ENCODE results near the gene TMEM222.
"Not testable (repeated sequence)": the region's sequence is repeated elsewhere in the genome, so short reads cannot be mapped to it uniquely, and the experiment has no call there.

Gene TMEM222

GRCh38 chr1:27321813-27322568 lies at the start of gene TMEM222:
TMEM222 (plus strand) TSS chr1:27322163; CDS start chr1:27322198, 35 bp downstream.
- DNase-seq: peak; percentile 96

- DNase-seq: no peak
These were observed 47.8 kb upstream of the TMEM222 start for GRCh38 chr1:27274204-27274603.

DNA sequence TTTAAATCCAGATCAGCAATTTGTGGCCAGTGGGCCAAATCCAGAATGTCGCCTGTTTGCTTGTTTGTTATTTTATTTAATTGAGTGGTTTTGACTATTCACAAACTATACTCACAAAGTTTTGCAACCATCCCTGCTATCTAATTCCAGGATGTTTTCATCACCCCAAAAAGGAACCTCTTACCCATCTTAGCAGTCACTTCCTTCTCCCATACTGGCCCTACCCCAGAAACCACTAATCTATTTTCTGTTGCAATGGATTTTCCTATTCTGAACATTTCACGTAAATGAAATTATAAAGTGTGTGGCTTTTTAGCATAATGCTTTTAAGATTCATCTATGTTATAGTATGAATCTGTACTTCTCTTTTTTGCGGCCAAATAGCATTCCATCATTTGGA lies 46.3 kb upstream of the TMEM222 start:
- DNase-seq: no peak

GRCh38 chr1:27284425-27285273 lies 37.3 kb upstream of the TMEM222 start:
- peak; percentile 69 for DNase-seq

DNA sequence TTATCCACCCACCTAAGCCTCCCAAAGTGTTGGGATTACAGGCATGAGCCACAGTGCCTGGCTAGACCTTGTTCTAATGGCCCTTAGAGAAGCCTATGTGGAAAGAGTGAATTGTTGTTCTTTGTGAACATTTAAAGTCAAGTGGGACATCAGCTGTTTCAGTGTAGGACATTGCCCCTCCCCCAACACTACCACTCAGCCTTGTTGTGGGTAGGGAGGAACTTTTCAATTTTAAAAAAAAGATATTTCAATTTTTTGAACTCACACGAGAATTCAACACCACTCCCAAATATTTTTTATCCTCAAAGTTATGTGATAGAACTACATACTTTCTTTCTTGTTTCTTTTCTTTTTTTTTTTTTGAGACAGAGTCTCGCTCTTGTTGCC lies 36.7 kb upstream of the TMEM222 start:
- DNase-seq: no peak

- DNase-seq: not testable (repeated sequence)
These were observed 36.1 kb upstream of the TMEM222 start for GRCh38 chr1:27285821-27286220.

GRCh38 chr1:27289125-27289524 lies 32.8 kb upstream of the TMEM222 start:
- DNase-seq: not testable (repeated sequence)

GRCh38 chr1:27290581-27290980 lies 31.4 kb upstream of the TMEM222 start:
- no peak for DNase-seq

- no peak for DNase-seq
These were observed 29.9 kb upstream of the TMEM222 start for GRCh38 chr1:27292106-27292505.

GRCh38 chr1:27293915-27294314 lies 28.0 kb upstream of the TMEM222 start:
- no peak for DNase-seq

GRCh38 chr1:27296773-27297291 lies 25.1 kb upstream of the TMEM222 start:
- peak; percentile 50 for DNase-seq

DNA sequence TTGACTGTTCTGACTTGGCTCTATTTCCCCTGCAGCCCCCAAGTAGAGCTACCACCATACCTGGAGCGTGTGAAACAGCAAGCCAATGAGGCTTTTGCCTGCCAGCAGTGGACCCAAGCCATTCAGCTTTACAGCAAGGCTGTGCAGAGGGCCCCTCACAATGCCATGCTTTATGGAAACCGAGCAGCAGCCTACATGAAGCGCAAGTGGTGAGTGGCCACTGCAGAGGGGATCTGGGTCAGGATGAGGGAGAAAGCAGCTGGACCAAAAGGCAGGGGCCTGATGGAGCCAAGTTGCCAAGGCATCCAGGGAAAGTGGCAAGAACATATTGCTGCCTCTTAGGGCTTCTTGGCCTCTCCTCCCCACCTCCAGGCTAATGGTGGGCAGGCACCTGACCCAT lies 24.1 kb upstream of the TMEM222 start:
- no peak for DNase-seq

DNA sequence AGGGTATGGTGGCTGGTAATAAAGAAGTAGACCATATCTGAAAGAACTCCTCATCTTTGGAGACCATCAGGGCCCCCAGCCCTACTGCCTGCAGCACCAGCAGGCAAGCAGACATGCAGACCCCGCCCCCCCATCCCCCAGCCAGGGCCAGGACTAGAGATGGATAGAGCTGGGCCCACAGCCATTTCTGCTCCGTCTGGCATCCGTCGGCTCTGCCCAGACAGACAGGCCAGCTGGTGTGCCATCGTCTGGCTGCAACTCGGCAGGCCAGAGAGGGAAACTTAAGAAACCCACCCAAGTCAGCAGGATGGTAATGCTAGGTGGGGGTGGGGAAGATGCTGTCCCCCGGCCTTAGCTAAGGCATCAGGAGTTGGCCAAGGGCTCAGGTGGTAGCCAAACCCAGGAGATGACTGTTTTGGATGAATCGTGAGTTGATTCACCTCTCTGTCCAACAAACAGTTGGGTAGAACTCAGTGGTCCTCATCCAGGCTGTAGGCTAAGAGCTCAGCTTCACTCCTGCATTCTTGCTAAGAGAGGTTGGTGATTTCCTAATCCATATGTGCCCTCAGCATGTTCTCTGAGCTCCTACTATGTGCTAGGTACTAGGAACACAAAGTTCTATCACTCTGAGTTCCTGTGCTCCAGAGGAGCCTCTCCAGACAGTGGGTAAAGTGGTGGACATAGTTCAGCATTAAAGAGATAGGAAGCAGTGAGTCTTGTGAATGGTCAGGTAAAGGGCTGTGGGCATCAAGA lies 23.2 kb upstream of the TMEM222 start:
- DNase-seq: no peak

GRCh38 chr1:27299385-27300271 lies 22.3 kb upstream of the TMEM222 start:
- DNase-seq: peak; percentile 58

DNA sequence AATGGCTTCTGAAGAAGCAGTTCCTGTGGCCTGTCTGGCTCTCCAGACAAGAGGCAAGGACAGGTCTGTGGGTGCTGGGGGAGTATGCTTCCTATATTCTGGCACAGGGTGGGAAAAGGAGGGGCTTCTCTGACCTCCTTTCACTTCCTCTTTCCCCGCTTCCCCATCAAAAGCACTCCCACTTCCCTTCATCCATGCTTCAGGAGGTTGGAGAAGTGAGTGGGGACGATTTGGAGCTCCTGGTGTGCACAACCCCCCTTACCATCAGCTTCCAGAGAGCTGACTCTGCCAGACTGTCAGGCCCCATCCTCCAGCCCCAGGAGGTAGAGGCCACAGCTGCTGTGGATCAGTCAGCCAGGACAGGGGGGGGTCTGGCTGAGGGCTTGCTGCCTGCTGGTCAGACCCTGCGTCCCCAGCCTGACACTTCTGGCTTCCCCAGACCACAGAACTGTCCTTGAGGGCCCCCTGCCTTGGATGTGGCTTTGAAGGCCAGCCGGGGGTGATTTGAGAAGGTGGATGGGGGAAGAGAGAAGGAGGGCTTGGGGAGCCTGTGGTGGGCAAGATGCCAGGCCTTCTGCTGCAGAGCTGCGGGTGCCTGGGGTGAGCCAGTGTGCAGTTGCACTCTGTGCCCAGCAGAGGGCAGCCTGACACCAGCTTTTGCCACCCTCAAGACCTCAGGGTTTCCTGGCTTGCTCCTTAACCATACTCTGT lies 21.5 kb upstream of the TMEM222 start:
- DNase-seq: peak; percentile 85

GRCh38 chr1:27301052-27301422 lies 20.9 kb upstream of the TMEM222 start:
- peak; percentile 44 for DNase-seq

DNA sequence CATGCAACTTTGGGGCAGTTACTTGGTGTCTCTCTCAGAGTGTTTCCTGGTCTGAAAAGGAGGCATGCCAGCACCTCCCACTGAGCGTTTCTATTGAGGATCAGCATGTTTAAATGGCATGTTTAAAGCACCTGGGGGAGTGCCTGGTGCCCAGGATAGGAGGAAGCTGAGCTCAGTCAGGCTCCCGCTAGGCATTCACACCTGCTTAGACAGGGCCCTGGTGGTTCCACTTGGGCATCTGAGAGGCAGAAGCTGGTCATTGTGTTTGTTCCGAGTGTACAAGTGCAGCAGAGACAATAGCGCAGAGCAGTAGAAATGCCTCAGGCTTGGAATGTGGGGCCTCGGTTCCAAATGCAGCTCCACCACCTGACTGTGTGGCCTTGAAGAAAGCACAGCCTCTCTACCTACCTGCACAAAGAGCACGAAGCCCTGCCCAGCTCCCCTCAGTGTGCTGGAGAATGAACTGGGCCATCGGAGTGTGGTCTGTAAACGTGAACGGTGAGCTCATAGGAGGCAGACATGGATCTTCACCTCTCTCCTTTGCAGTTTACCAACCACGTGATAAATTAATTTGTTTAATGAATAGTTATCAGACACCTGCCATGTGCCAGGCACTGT lies 20.3 kb upstream of the TMEM222 start:
- DNase-seq: peak; percentile 85

DNA sequence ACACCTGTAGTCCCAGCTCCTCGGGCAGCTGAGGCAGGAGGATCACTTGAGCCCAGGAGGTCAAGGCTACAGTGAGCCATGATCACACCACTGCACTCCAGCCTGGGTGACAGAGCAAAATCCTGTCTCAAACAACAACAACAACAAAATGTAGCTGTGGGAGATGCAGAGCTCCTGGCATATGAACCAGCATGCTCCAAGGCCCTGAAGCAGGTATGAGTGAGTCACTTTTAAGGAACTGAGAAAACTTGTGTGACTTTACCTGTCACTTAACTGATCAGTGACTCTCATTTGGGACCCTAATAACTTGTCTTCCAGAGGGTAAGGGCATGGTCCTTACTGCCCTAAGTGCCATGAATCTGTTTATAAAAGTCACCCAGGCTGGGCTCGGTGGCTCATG lies 19.4 kb upstream of the TMEM222 start:
- DNase-seq: no peak

DNA sequence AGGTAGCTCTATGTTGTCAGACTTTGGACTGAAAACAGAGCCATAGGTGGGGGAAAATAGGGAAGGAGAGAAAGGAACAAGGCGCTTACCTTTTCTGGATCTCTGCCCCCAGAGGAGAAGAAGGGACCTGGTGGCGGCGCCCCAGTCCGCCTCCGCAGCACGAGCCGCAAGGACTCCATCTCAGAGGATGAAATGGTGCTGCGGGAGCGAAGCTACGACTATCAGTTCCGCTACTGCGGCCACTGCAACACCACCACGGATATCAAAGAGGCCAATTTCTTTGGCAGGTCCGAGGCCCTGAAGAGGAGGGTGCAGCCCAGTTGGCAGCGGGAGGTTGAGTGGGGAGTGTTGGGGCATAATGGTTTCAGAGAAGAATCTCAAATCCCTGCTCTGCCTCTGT lies 18.5 kb upstream of the TMEM222 start:
- no peak for DNase-seq

DNA sequence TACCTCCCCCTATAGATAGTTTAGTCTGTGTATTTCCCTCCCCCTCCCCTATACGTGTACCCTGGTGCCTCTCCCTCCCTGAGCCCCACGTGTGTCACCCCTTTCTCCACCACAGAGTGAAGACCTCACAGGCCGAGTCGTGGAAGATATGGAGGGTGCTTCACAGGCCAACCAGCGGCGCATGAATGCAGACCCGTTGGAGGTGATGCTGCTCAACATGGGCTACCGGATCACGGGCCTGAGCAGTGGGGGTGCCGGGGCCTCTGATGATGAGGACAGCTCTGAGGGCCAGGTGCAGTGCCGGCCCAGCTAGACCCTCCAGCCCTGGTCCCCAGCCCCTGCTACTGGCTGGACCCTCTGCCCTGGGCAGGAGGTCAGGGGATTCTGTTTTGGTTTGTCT lies 15.9 kb upstream of the TMEM222 start:
- no peak for DNase-seq

Data from NCI-H69 (cell line).